Measurements from ENCODE around the gene EIF5AL1.
"Not testable (repeated sequence)": the region's sequence is repeated elsewhere in the genome, so short reads cannot be mapped to it uniquely, and the experiment has no call there.

- TF ChIP-seq CTCF, POLR2A (IDR thresholded peaks at IDR 0.05): not testable (repeated sequence)
Measured at GRCh38 chr10:79516532-79517205, 4.3 kb downstream of the EIF5AL1 start.
